HepG2 (cell line): ENCODE results near the gene KLHDC8B. TPM values are rescaled to one million over a fixed set of nuclear protein-coding genes. Genes with fewer than 3 reads are reported as not detected.
A peak's percentile ranks its signal among the peaks of the same experiment; 100 is the strongest.

Source experiments
- AHR ChIP-seq: IDR thresholded peaks from 2 replicates; pipeline ENCODE4 v1.6.1; 2018; ENCODE audit warnings: missing genetic modification reagents, missing compliant biosample characterization
- ATF2 ChIP-seq: sonication (generic); formaldehyde crosslinking; IDR thresholded peaks from 2 replicates; pipeline ENCODE4 v1.4.0; 2020; ENCODE audit warnings: missing genetic modification reagents
- EHMT2 ChIP-seq: fragments of 200-600 bp; sonication (generic); IDR thresholded peaks from 2 replicates; pipeline ENCODE4 v1.7.0; 2017; ENCODE audit warnings: antibody characterized with exemption, low read depth, low read length, borderline replicate concordance
- ETV5 ChIP-seq: IDR thresholded peaks from 2 replicates; pipeline ENCODE4 v1.6.1; 2018; ENCODE audit warnings: missing biosample characterization, missing genetic modification reagents, inconsistent platforms, borderline replicate concordance
- GABPB1 ChIP-seq: IDR thresholded peaks from 2 replicates; pipeline ENCODE4 v1.6.1; 2016; ENCODE audit warnings: mild to moderate bottlenecking, missing genetic modification reagents, moderate library complexity, missing compliant biosample characterization
- GFI1 ChIP-seq: sonication (generic); formaldehyde crosslinking; IDR thresholded peaks from 2 replicates; pipeline ENCODE4 v1.5.0; 2020; ENCODE audit warnings: missing genetic modification reagents, mild to moderate bottlenecking, borderline replicate concordance
- IRF2 ChIP-seq: IDR thresholded peaks from 2 replicates; pipeline ENCODE4 v1.6.1; 2018; ENCODE audit warnings: missing genetic modification reagents, missing compliant biosample characterization
- MAZ ChIP-seq, 2 experiments: sonication (generic) in 1 of 2; formaldehyde crosslinking in 1 of 2; IDR thresholded peaks; 2 replicates each; pipeline versions ENCODE4 v1.5.0 to v1.6.1; 2012 to 2020; ENCODE audit warnings: low read depth in 2 of 2, mild to moderate bottlenecking in 2 of 2, borderline replicate concordance in 1 of 2, improper control_type of control experiment in 1 of 2, low read length in 1 of 2, missing genetic modification reagents in 1 of 2, moderate library complexity in 1 of 2
- MED1 ChIP-seq: sonication (generic); formaldehyde crosslinking; IDR thresholded peaks from 2 replicates; pipeline ENCODE4 v1.4.0; 2020; ENCODE audit warnings: missing genetic modification reagents
- MIXL1 ChIP-seq: IDR thresholded peaks from 2 replicates; pipeline ENCODE4 v1.6.1; 2016
- SNAPC2 ChIP-seq: sonication (generic); formaldehyde crosslinking; IDR thresholded peaks from 2 replicates; pipeline ENCODE4 v1.8.1; 2022; ENCODE audit warnings: mild to moderate bottlenecking, missing genetic modification reagents
- SRY ChIP-seq: sonication (generic); formaldehyde crosslinking; IDR thresholded peaks from 2 replicates; pipeline ENCODE4 v1.8.0; 2022; ENCODE audit warnings: mild to moderate bottlenecking, missing genetic modification reagents
- ZBTB1 ChIP-seq: sonication (generic); formaldehyde crosslinking; IDR thresholded peaks from 2 replicates; pipeline ENCODE4 v1.4.0; 2020; ENCODE audit warnings: missing genetic modification reagents, borderline replicate concordance
- ZBTB46 ChIP-seq: sonication (generic); formaldehyde crosslinking; IDR thresholded peaks from 2 replicates; pipeline ENCODE4 v1.4.0; 2020; ENCODE audit warnings: mild to moderate bottlenecking, missing genetic modification reagents, borderline replicate concordance
- ZHX1 ChIP-seq: sonication (generic); formaldehyde crosslinking; IDR thresholded peaks from 2 replicates; pipeline ENCODE4 v1.8.1; 2022; ENCODE audit warnings: low read depth, mild to moderate bottlenecking, missing genetic modification reagents
- ZNF326 ChIP-seq: sonication (generic); formaldehyde crosslinking; IDR thresholded peaks from 2 replicates; pipeline ENCODE4 v1.4.0; 2020; ENCODE audit warnings: missing genetic modification reagents, borderline replicate concordance
- ZNF468 ChIP-seq: sonication (generic); formaldehyde crosslinking; IDR thresholded peaks from 2 replicates; pipeline ENCODE4 v1.8.0; 2022; ENCODE audit warnings: mild to moderate bottlenecking, moderate library complexity, missing genetic modification reagents
- ZNF577 ChIP-seq: sonication (generic); formaldehyde crosslinking; IDR thresholded peaks from 2 replicates; pipeline ENCODE4 v1.4.0; 2020; ENCODE audit warnings: mild to moderate bottlenecking, low read depth, missing genetic modification reagents, borderline replicate concordance
- ZNF629 ChIP-seq: sonication (generic); formaldehyde crosslinking; conservative IDR thresholded peaks from 2 replicates; pipeline ENCODE4 v1.5.0; 2020; ENCODE audit warnings: missing genetic modification reagents
- ZNF775 ChIP-seq: sonication (generic); formaldehyde crosslinking; IDR thresholded peaks from 2 replicates; pipeline ENCODE4 v1.4.0; 2020; ENCODE audit warnings: missing genetic modification reagents, mild to moderate bottlenecking, moderate library complexity, borderline replicate concordance
- ZNF790 ChIP-seq: sonication (generic); formaldehyde crosslinking; IDR thresholded peaks from 2 replicates; pipeline ENCODE4 v1.8.0; 2022; ENCODE audit warnings: missing genetic modification reagents, mild to moderate bottlenecking, borderline replicate concordance
- ZSCAN5A ChIP-seq: sonication (generic); formaldehyde crosslinking; IDR thresholded peaks from 2 replicates; pipeline ENCODE4 v1.8.0; 2022; ENCODE audit warnings: mild to moderate bottlenecking, missing genetic modification reagents, borderline replicate concordance
- polyA plus RNA-seq, 8 experiments: library from polyadenylated mRNA; depleted of rRNA in 3 of 8; stranded (reverse) in 7 of 8; unstranded in 1 of 8; fragments of >200 nt; fragmentation: Illumina TruSeq in 4 of 8; extraction: Trizol in 4 of 8; gene quantifications; 2 replicates each; pipeline versions ENCODE4 v1.2.1 to v1.2.3, GENCODE V29; 2011 to 2016; ENCODE audit warnings: low read depth in 4 of 8, missing spikeins in 1 of 8, mixed read lengths in 1 of 8; ENCODE audit not compliant: insufficient read depth in 1 of 8
- total RNA-seq, 5 experiments: library from RNA; depleted of rRNA; stranded (reverse); fragments of >200 nt; fragmentation: Illumina TruSeq; extraction: Trizol; gene quantifications; 2 replicates each; pipeline ENCODE4 v1.2.3, GENCODE V29; 2016; ENCODE audit warnings: low read depth in 1 of 5

The KLHDC8B gene
- total and polyA plus RNA-seq, 2 of the 13 experiments (the other 11 are each of a cell fraction or from before 2014, with no cell fraction given): 17.2 to 17.8 TPM

- TF ChIP-seq ZHX1 (no peak; the same call in 1 of the 2 replicates), AHR (CRISPR knock-in tag) (no peak), EHMT2 (no peak), ZBTB1 (no peak), ETV5 (CRISPR knock-in tag) (no peak; the same call in 1 of the 2 replicates), GFI1 (no peak), ZNF577 (no peak), SNAPC2 (CRISPR knock-in tag) (no peak), MIXL1 (CRISPR knock-in tag) (peak; percentile 65; the same call in 1 of the 2 replicates), ZNF468 (CRISPR knock-in tag) (no peak), ZNF790 (CRISPR knock-in tag) (no peak; the same call in 1 of the 2 replicates), SRY (CRISPR knock-in tag) (peak; percentile 87), ZNF775 (CRISPR knock-in tag) (no peak), GABPB1 (peak; percentile 77; the same call in 1 of the 2 replicates), ZSCAN5A (CRISPR knock-in tag) (no peak), ATF2 (peak; percentile 60; the same call in 1 of the 2 replicates), IRF2 (CRISPR knock-in tag) (peak; percentile 48; the same call in 1 of the 2 replicates), ZNF326 (CRISPR knock-in tag) (no peak), ZNF629 (CRISPR knock-in tag) (no peak), MAZ (IDR thresholded peaks at IDR 0.05; ENCODE audit: borderline replicate concordance, low read depth, low read length) (peak; percentile 37; the same call in 1 of the 2 replicates), MAZ (CRISPR knock-in tag; IDR thresholded peaks at IDR 0.05; ENCODE audit: low read depth) (peak; percentile 82), MED1 (CRISPR knock-in tag) (peak; percentile 55), ZBTB46 (no peak)
These were observed at the start of gene KLHDC8B (continued) for GRCh38 chr3:49171119-49171774.
